Measurements from ENCODE around the gene CDON.
"Not testable (repeated sequence)": the region's sequence is repeated elsewhere in the genome, so short reads cannot be mapped to it uniquely, and the experiment has no call there.

CDON gene

DNA sequence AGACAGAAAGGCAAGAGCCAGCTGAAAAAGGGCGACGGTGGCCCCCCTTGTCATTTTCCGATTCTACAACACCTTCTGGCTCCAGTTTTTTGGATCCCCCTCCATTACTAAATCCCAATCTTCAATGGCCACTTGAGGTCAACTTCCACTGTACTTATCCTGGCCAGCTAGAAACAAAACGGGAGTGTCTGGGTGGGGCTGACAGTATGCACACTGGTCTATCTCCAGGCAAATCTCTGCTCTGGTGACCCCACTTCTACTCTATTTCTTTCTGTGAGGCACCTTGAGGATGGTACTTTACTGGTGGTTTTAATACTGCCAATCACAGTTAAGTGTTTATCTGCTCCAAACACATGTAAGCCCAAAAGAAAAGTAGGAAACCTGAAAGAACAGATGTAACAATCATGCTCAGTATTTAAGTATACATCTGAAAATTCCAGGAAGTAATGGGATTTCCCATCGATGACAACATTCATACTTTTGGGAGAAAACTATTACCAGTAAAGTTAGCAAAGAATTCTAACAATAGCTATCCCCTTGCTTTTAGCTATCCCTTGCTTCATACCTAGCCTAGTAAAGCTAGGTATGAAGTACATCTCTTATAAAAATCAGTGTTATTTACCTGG lies 16.0 kb downstream of the CDON start:
- no peak for DNase-seq

DNA sequence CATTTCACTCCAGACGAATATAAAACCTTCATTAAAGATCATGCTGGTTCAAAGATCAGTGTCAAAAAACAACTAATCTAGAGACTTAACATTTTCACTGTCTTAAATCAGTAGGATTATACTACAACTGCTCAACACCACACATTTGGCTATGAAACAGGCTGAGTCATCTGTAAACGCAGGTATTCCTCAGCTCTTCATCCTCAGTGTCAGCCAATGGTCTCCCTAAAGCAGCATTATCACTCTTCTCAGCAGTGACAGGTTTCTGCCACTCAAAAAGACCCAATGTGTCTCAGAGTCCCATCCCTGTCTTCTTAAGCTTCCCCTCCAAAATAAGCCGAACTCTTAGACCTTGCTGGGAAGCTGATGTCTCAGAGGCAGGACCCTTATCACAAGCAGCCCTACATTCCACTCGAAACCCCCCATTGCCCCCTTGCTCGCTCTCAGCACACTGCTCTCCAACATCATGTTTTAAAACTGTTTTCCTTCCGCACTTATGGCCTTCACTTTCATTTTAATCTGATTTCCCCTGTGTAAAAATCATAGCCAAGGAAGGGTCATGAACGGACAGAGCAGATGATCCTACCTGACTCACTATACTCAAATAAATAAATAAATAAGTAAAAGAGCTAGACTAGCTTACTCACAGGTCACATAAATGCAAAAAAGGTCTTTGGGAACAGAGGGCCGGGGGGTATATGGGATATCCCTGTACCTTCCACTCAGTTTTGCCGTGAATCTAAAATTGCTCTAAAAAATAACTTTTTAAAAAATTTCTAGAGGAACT lies 23.0 kb downstream of the CDON start:
- DNase-seq: no peak

DNA sequence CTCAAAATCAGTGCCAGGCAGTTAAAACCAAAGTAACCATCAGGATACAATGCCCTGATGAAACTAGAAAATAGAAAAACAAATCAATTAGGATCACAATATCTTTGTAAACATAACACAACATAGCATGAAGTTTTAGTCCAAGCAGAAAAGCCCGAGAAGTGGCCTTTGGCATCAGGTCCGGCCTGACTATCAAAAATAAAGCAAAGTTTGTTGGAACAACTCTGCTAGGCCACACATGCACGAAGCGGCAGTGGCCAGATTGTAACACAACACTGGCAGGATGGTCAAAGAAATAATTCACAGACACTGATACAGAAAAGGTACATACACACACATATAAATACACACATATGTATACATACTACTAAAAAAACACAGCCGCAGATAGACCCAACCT lies 26.9 kb downstream of the CDON start:
- no peak for DNase-seq

DNA sequence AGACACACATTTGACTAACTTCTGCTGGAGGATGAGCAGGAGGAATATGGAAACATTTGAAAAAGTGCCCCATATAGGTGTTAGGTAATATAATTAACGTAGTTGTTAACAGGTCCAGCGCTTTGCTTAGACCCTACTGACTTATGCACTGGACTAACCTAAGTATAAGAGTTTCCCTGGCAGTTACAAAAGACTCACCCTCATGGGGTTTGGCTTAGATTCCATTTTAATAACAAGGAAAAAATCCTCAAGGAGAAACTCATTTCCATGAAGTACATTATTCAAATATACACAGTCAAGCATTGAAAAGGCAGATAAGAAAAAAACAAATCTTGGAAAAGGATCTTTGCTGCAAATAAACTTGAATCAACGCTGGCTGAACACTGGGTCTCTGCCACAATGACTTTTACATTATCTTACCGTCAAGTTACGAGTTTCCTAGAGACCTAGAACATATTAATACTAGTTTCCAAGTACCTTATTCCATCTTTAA lies 27.7 kb downstream of the CDON start:
- DNase-seq: no peak

DNA sequence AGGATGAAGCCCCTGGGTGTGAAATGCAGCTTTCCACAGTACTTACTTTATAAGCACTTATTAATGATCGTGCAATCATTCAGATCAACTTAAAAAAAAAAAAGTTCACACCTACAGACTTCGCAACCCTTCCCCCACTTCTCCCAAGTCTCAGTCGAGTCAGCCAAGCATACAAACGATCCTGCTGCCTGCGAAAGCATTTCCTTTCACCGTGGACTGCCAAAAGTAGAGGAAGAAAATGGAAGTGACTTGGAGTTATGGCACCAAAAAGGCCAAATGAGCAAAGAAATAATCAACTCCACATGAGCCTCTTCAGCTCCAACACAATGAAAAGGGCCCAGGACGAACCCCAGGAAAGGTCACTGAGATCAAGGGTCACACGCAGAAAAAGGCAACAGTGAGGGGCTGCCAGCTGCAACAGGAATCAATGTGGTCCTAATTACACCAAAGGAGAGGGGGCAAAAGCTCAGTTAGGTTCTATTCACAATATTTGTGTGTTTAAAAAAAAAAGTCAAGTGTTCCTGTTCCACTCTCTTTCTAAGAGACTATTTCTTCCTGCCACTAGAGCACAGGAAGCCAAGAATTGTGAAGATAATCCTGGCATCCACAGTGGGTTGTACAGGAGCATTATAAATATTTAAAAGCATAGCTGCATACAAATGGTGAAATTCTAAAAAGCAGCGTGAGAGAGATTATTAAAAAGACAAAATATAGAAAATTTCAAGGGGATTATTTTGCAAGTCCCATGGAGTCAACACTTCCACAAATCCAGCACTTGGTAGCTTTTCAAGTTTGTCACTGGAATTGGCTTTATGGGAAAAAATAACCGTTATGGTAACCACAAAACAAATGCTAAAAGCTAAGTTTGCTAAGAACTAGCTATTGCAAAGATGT lies 28.4 kb downstream of the CDON start:
- DNase-seq: no peak

DNA sequence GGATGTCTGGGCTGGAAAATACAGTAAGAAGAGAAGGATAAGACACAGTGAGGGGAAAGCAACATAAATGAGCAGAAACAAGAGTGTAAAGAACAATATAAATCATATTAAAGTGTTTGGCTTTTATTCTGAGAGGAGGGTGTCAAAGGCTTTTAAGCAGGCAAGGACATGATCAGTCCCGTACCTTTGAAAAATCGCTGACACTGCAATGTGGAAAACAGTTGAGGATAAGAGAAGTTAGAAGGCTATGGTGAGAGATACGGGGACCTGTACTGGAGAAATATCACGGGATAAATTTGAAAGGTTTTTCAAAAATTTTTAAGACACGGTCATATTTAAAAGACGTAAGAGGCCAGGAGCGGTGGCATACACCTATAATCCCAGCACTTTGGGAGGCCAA lies 30.3 kb downstream of the CDON start:
- DNase-seq: no peak

DNA sequence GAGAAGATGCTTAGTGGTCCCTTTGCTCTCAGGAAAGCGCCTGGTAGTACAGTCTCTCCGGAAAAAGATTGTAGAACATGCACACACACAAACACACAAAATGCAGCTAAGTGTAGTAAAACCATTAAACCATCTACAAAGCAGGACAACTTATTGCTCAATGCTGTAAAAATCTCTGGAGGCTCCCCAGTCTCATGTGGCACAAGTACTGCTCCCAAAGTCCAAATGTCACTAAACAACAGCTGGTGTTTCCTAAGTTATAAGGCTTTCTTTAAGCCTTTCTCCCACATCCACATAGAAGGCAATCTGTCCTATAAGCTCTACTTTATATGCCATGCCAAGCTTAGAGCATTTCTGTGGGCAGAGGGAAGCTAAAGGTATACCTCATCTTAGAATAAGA lies 32.9 kb downstream of the CDON start:
- no peak for DNase-seq

DNA sequence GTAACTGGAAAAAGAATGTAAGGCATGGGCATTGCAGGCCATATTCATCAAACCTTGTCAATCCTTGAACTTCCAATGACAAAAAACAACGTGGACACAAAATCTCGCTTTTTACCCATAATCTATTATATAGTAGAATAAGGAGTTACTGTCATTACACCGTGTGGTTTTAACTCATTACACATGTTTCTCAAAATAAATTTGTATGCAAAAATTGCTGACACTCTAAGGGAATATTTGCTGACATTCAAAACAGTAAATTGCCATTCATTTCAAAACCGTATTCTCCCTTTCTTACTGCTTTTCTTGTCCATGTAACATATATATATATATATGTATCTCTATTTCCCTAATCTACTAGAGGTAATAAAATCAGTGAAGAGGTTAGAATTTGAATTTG lies 33.4 kb downstream of the CDON start:
- DNase-seq: no peak

DNA sequence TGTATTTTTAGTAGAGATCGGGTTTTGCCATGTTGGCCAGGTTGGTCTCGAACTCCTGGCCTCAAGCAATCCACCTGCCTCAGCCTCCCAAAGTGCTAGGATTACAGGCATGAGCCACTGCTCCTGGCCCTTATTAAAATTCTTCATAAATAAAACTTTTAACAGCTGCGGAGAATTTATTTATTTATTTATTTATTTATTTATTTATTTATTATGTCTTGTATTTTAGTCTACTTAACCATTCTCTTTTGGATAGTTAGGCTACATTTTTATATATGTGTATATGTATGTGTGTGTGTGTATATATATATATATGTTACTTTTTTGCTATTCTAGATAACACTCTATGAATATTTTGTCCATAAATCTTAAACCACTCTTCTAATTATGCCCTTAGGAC lies 34.1 kb downstream of the CDON start:
- not testable (repeated sequence) for DNase-seq

DNA sequence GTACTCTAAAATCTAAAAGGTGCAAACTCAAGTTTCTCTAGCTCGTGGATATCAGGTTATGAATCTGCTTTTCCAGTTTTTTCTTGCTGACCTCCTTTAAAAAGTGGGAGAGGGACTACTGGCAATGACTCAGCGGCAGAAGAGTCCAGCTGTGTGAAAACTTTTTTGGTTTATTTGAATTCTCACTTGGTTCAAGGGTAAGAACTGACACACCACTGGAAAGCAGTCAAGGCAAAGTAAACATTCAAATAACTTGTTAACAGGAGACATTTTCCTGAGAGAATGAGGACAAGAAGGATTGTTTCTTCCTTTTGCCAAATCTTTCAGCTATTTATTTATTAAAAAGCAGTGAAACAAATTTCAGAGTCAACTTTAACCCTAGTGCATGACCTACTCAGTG lies 36.1 kb downstream of the CDON start:
- no peak for DNase-seq

DNA sequence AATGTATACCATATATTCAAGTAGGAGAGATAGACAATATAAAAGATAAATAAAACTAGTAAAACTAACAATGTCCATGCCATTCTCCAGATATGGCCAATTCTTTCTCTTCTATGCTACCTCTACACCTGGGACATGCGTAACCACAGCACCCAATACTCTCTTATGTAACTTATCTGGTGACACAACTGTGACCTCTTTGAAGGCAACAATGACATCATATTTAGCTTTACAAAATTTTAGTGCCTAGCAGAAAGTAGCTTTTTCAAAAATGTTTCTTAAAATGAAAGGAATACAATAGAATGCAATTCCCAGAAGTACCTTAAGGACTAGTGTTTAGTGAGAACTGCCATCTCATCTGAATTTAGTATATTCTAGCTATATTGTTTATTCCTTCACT lies 36.8 kb downstream of the CDON start:
- DNase-seq: no peak

DNA sequence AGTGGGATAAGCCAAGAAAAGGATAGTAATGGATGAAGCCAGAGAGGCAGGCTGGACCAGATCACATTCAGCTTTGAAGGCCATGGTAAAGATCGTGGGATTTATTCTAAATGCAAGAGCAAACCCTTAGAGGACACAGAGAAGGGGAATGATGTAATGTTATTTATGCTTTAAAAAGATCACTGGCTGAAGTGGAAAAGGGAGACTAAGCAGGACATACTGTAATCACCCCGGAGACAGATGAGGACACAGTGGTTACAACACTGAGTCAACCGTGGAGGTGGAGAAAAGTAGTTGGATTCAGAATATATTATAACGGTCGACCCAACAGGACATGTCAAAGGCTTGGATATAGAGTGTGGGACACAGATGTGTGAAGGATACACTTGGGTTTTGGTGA lies 38.5 kb downstream of the CDON start:
- DNase-seq: no peak

DNA sequence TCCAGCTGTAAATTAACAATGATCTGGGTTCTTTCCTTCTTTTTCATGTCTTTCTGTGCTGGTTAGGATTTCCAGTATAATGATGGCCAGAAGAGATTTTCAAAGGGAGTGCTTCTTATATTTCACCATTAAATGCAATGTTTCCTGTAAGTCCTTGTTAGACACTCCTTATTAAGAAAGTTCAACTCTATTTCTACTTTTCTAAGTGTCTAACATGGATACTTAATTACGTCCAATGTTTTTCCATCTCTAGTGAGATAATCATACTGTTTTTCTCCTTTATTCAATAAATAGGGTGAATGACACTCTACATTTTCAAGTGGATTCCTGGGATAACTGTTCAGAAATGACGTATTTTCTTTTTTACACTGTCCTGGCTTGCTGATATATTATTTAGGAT lies 49.8 kb downstream of the CDON start:
- no peak for DNase-seq

DNA sequence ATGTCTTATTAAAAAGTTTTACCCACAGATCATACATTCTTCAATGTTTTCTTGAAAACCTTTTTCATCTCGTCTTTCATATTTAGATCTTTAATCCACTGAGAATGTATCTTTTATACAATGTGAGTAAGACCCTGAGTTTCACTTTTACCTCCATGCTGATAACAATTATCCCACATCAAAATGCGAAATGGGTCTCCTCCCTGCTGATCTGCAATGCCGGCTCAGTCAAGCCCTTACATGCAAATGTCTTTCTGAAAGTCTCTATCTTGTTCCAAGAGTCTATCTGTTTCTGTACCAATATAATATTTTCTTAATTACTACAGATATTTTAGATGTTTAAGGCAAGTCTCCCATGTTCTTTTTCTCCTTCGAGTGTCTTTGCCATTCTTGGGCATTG lies 50.9 kb downstream of the CDON start:
- no peak for DNase-seq

DNA sequence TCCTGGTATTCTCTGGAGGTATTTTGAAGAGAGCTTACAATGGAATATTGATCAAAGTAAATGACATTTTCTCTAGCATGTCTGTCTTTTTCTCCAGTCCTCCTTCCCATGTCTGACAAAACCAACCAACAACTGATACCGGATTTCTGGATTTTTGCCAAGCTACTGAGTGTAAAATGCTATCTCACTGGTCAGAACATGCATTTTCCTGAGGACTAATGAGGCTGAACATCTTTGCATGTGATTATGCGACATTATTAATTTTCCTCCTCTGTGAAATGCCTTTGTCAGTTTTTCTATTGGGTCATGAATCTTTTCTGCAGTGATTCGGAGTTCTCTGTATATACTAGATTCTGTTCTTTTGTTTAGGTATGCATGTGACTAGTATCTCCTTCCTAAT lies 51.4 kb downstream of the CDON start:
- no peak for DNase-seq

DNA sequence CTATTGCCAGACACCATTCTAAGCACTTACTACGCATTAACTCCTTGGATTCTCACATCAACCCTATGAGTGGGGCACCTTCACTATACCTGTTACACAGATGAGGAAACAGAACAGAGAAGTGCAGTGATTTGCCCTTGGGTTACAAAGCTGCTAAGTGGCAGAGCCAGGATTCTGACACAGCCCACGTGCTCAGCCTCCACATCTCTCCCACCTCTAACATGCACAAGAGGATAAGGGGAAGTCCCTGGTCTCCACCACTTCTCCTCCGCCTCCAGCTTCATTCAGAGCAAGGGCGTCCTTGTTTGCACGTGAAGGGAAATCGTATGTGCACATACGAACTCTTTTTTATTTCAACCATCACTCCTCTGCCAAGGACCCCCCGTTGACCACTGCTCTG lies 53.7 kb downstream of the CDON start:
- no peak for DNase-seq

DNA sequence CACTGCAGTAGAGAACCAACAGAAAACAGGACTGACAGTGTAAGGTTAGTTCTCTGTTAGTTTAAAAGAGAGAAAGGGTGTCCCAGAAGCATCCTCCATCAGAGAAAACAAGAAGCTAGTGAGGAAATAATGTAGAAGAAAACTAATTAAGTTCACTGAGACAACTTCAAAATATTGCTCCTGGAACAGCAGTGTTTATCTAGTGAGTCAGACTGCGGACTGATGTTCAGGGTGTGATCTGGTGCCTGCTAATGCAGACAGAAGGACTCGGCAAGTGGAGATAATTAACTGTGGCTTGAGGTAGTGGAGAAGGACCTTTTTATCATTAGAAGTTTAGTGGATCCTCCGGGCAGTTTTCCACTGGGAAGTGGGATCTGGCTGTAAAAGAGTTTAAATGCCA lies 55.4 kb downstream of the CDON start:
- DNase-seq: no peak

DNA sequence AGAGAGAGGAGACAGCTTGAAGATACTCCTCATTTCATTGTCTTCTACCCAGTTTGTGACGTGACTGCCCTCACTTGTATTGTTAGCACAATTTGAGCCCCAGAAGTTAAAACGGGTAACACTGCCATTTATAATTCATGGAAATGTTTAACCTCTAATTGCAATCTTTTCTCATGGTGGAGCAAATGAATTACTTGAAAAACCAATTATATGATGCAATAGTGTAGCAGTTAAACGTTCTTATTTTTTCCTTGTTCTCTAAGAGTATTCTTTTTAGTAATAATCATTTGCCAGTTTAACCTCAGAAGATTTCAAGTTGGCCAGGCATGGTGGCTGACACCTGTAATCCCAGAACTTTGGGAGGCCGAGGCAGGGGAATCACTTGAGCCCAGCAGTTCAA lies 56.6 kb downstream of the CDON start:
- DNase-seq: no peak

DNA sequence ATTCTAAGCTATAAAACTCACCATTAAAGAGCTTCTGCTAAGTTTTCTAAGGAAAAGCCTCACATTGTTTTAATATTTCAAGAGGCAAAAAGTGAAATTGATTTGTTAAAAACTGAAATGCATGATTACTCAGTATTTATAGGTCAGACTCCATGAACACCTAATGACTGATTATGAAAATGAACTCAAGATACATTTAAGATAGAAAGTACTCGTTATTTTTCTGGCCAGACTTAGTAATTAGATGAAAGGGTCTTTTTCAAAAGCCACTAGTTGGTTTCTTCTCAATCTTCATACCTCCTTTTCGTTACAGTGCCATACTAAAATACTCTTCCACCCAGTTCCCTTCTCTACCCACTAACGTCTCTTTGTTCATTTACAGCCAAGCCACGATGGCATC lies 60.5 kb downstream of the CDON start:
- no peak for DNase-seq

DNA sequence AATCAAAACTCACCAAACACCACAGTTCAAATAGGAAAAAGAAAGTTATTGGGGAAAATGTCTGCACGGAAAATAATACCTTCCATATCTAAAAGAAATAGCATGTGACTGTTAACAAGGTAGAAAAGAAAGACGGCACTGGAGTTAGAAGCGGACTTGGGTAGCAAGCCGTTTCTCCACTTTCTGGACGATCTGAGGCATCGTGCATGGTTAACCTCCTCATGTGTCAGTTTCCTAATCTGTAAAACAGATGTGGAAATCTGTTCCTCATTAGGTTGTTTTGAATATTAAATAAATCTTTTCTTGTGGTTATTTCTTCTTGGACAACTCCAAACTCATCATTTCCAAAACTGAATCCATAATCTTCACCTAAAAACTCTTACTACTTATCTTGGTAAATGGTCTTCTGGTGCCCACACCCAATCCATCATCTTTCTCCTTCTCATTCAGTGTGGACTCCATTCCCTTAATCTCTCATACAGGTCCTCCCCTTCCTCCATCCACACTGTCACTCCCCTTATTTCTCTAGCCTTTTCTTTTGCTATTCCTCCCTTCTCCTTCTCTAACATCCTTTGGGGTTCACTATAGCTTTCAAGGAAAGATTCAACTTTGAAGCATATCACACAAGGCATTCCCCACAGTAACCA lies 63.3 kb downstream of the CDON start:
- DNase-seq: no peak

DNA sequence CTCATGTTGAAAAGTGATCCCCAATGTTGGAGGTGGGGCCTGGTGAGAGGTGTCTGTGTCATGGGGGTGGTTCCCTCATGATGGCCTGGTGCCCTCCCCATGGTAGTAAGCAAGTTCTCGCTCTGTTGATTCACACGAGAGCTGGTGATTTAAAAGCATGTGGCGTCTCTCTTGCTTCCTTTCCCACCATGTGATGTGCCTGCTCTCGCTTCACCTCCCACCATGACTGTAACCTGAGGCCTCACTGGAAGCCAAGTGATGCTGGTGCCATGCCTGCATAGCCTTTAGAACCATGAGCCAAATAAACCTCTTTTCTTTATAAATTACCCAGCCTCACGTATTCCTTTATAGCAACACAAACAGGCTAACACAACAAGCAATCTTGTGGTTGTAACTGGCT lies 64.4 kb downstream of the CDON start:
- DNase-seq: no peak

DNA sequence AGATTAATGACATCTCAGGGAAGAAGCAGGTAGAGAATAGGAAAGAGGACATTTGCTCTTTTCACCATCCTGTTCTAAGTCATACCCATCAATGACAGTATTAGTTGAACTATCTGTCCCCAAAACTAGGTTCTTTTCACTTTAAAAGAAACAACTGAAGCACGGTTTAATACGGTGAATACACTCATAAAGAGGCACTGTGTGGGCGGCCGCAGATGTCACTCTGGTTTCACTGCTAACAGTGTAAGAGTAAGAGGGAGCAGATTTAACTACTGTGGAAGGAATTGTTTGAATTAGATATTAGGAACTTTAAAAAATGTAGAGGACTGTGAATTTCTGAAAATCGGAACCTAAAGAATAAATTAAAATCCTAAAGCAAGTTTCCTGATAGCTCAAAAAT lies 67.4 kb downstream of the CDON start:
- DNase-seq: no peak

DNA sequence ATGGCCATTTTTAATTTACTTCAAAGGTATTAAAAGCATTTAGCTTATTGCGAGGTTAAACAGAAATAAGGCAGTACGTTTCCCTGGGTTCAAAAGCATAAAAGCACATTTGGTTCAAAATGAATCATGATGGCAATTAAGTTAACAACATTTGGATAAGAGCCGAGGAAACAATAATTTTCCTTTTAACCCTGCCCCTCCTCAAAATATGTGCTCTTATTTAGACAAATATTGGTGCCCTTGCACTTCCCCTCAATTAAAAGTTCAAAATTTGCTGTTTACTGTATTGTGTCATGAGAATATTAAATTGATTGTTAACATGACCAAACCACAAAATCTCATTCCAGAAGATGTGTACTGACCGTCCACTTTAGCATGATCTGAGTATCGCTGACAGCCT lies 68.2 kb downstream of the CDON start:
- DNase-seq: no peak

Data from NCI-H748 treated with DMSO at 0.1 percent for 48 hours (cell line).